Fibroblast of lung (primary cell): ENCODE measurements around the gene CHST11. TPM values are rescaled to one million over a fixed set of nuclear protein-coding genes. Genes with fewer than 3 reads are reported as not detected.

Experiments used
- DNase-seq, 2 donors: peaks; one replicate each; pipeline versions ENCODE4 v3.0.0 to v3.0.0-alpha.2; 2010; ENCODE audit warnings: low read depth in 2 of 2
- H2AFZ ChIP-seq: 2 replicates; pipeline ENCODE4 v1.5.1; 2012; ENCODE audit warnings: low read length, control low read depth, inconsistent platforms
- H3K27ac ChIP-seq: 2 replicates; pipeline ENCODE4 v1.5.1; 2011; ENCODE audit warnings: low read length, control low read depth; ENCODE audit not compliant: insufficient read depth
- H3K27me3 ChIP-seq: 2 replicates; pipeline ENCODE4 v1.5.1; 2011; ENCODE audit warnings: mild to moderate bottlenecking, low read length; ENCODE audit not compliant: control insufficient read depth, insufficient read depth
- H3K36me3 ChIP-seq: 2 replicates; pipeline ENCODE4 v1.5.1; 2011; ENCODE audit warnings: low read length; ENCODE audit not compliant: control insufficient read depth, insufficient read depth
- H3K4me1 ChIP-seq: 2 replicates; pipeline ENCODE4 v1.5.1; 2011; ENCODE audit warnings: low read length; ENCODE audit not compliant: control insufficient read depth, insufficient read depth; ENCODE audit errors: extremely low read depth
- H3K4me2 ChIP-seq: 2 replicates; pipeline ENCODE4 v1.5.1; 2011; ENCODE audit warnings: low read length, control low read depth; ENCODE audit not compliant: insufficient read depth; ENCODE audit errors: extremely low read depth
- H3K4me3 ChIP-seq, 4 experiments: fragments of 200-600 bp in 1 of 4; sonication (generic) in 1 of 4; replicated peaks in 1 of 4; 2 replicates each; pipeline ENCODE4 v1.5.1; 2011 to 2016; ENCODE audit warnings: low read length in 4 of 4, low read depth in 3 of 4, mild to moderate bottlenecking in 3 of 4, control low read depth in 2 of 4, inconsistent platforms in 1 of 4, mixed read lengths in 1 of 4; ENCODE audit not compliant: insufficient read depth in 1 of 4; ENCODE audit errors: control extremely low read depth in 1 of 4
- H3K79me2 ChIP-seq: 2 replicates; pipeline ENCODE4 v1.5.1; 2012; ENCODE audit warnings: mild to moderate bottlenecking, low read length, inconsistent platforms; ENCODE audit not compliant: control insufficient read depth, insufficient read depth
- H3K9ac ChIP-seq: 2 replicates; pipeline ENCODE4 v1.5.1; 2011; ENCODE audit warnings: mild to moderate bottlenecking, low read length, control low read depth; ENCODE audit not compliant: insufficient read depth
- H3K9me3 ChIP-seq: 2 replicates; pipeline ENCODE4 v1.5.1; 2012; ENCODE audit warnings: low read depth, low read length; ENCODE audit not compliant: control insufficient read depth, insufficient read depth
- H4K20me1 ChIP-seq: 2 replicates; pipeline ENCODE4 v1.5.1; 2011; ENCODE audit warnings: low read length; ENCODE audit not compliant: control insufficient read depth, insufficient read depth; ENCODE audit errors: extremely low read depth
- EZH2 ChIP-seq: IDR thresholded peaks from 2 replicates; pipeline ENCODE4 v1.5.1; 2012; ENCODE audit warnings: low read length, control low read depth, mild to moderate bottlenecking; ENCODE audit errors: missing control alignments
- polyA plus RNA-seq, 2 donors: library from polyadenylated mRNA; depleted of rRNA in 1 of 2; stranded (reverse) in 1 of 2; unstranded in 1 of 2; fragments of >200 nt; gene quantifications; 2 replicates each; pipeline ENCODE4 v1.2.1, GENCODE V29; 2011 to 2012; ENCODE audit warnings: missing spikeins in 1 of 2
- total RNA-seq: library from RNA; depleted of rRNA; stranded (reverse); fragments of >200 nt; gene quantifications from 2 replicates; pipeline ENCODE4 v1.2.1, GENCODE V29; 2014
- TF ChIP-seq, protein P1 (sequence below), 2 donors: IDR thresholded peaks in 1 of 2; conservative IDR thresholded peaks in 1 of 2; 1 replicate in 1 of 2; 2 replicates in 1 of 2; pipeline ENCODE4 v1.5.1; 2011 to 2012; ENCODE audit warnings: low read length in 2 of 2, control low read depth in 1 of 2, inconsistent platforms in 1 of 2, low read depth in 1 of 2, mild to moderate bottlenecking in 1 of 2

The CHST11 gene
- total and polyA plus RNA-seq, 2 donors (not counting 1 experiment from before 2014, with no cell fraction given): 3.5 to 9.1 TPM

DNA sequence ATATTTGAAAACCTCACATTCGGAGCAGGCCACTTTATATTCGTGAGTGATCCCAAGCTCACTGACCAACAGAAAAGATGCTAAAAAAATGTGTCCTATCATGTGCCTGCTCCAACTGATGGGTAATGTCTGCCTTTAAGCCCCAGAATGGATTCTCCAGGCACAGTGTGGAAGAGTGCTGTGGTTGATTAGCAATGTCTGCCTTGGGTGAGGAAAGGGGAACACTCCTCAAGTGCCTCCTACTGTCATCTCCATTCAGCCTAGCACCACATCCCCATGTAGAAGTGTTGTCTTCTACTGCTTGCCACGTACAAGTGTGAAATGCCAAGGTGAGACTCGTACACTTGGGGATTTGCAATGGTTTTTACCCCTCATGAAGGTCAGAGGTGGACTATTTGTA is 302.0 kb downstream of the CHST11 start:
- Histone ChIP-seq H2AFZ (no peak overlapping the region), H4K20me1 (no peaks in the 10 kb centered on the region), H3K9ac (no peak overlapping the region), H3K27ac (no peak overlapping the region), H3K36me3 (no peaks in the 10 kb centered on the region), H3K4me3 (no peak overlapping the region), H3K79me2 (no peaks in the 10 kb centered on the region), H3K4me2 (no peak overlapping the region), H3K4me1 (peaks cover 5% of the 10 kb centered on the region), H3K9me3 (no peaks in the 10 kb centered on the region), H3K27me3 (no peaks in the 10 kb centered on the region)
- no peak for TF ChIP-seq EZH2
- TF ChIP-seq, protein P1, sequence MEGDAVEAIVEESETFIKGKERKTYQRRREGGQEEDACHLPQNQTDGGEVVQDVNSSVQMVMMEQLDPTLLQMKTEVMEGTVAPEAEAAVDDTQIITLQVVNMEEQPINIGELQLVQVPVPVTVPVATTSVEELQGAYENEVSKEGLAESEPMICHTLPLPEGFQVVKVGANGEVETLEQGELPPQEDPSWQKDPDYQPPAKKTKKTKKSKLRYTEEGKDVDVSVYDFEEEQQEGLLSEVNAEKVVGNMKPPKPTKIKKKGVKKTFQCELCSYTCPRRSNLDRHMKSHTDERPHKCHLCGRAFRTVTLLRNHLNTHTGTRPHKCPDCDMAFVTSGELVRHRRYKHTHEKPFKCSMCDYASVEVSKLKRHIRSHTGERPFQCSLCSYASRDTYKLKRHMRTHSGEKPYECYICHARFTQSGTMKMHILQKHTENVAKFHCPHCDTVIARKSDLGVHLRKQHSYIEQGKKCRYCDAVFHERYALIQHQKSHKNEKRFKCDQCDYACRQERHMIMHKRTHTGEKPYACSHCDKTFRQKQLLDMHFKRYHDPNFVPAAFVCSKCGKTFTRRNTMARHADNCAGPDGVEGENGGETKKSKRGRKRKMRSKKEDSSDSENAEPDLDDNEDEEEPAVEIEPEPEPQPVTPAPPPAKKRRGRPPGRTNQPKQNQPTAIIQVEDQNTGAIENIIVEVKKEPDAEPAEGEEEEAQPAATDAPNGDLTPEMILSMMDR (conservative IDR thresholded peaks at IDR 0.05 in 1 of 2, IDR thresholded peaks at IDR 0.05 in 1 of 2; ENCODE audit: low read depth in 1 of 2, low read length in 2 of 2): no peak
- no peak for DNase-seq

DNA sequence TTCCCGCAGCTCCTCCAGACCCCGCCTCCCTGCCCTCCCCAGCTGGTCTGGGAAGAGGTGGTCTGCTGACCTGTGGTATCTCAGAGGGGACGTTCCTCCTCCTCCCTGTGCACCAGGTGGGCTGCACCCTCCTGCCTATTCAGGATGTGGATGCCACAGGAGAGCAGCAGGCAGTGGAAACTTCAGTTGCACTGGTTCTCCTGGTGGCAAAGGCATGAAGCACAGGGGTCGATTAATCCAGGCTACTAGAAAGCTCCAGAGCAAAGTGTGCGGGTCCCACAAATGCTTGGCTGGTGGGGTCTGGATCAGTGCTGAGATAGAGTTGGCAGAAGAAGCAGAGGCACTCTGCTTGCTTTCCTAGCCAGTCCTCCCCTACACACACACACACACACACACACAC is 304.3 kb downstream of the CHST11 start:
- H3K9ac ChIP-seq: no peak overlapping the region

DNA sequence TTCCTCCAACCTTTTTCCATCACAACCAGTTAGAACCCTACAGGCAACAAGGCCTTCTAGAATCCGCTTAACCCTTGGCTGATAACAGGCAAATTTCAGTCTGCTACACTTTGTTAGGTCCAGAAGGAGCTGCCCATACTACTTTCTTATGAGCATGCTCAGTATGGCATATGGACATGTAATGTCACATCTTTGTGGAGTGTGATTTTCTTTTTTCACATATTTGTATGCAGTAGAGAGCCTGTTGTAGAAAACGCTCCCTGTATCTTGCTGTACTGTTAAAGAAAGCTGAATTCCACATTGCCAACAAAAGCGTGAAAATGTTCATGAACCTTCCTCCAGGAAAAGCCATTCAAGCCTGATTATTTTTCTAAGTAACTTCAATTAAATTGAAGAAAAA is 304.9 kb downstream of the CHST11 start:
- H4K20me1 ChIP-seq: no peaks in the 10 kb centered on the region
- no peak for DNase-seq
- H3K79me2 ChIP-seq: no peaks in the 10 kb centered on the region
- H2AFZ ChIP-seq: no peak overlapping the region
- no peaks in the 10 kb centered on the region for H3K9me3 ChIP-seq
- no peak overlapping the region for H3K27ac ChIP-seq
- no peak overlapping the region for H3K9ac ChIP-seq
- peaks cover 5% of the 10 kb centered on the region for H3K4me1 ChIP-seq
- H3K4me2 ChIP-seq: no peak overlapping the region
- no peaks in the 10 kb centered on the region for H3K27me3 ChIP-seq
- TF ChIP-seq, protein P1 (conservative IDR thresholded peaks at IDR 0.05 in 1 of 2, IDR thresholded peaks at IDR 0.05 in 1 of 2; ENCODE audit: low read depth in 1 of 2, low read length in 2 of 2): no peak
- no peak for TF ChIP-seq EZH2
- no peaks in the 10 kb centered on the region for H3K36me3 ChIP-seq
- no peak overlapping the region for H3K4me3 ChIP-seq

More for the DNA sequence above, 304.3 kb downstream of the CHST11 start:
- TF ChIP-seq EZH2: no peak
- TF ChIP-seq, protein P1 (conservative IDR thresholded peaks at IDR 0.05 in 1 of 2, IDR thresholded peaks at IDR 0.05 in 1 of 2; ENCODE audit: low read depth in 1 of 2, low read length in 2 of 2): peak in 1 of 2 donors; percentile 3
- Histone ChIP-seq H3K79me2 (no peaks in the 10 kb centered on the region), H3K27me3 (no peaks in the 10 kb centered on the region), H3K4me2 (no peak overlapping the region), H3K4me3 (no peak overlapping the region), H3K36me3 (no peaks in the 10 kb centered on the region), H2AFZ (no peak overlapping the region), H3K9me3 (no peaks in the 10 kb centered on the region), H3K27ac (no peak overlapping the region), H3K4me1 (peaks cover 5% of the 10 kb centered on the region), H4K20me1 (no peaks in the 10 kb centered on the region)
- no peak for DNase-seq
